ENCODE data around the gene ASCC1. TPM values are rescaled to one million over a fixed set of nuclear protein-coding genes. Genes with fewer than 3 reads are reported as not detected.

ASCC1 gene
- total and polyA plus RNA-seq, 2 of the 13 experiments (the other 11 are each of a cell fraction or from before 2014, with no cell fraction given): 21.6 to 30.1 TPM

GRCh38 chr10:72263613-72264241 is 47.7 kb upstream of the ASCC1 start (continued):
- TF ChIP-seq MAZ (IDR thresholded peaks at IDR 0.05; ENCODE audit: borderline replicate concordance, low read depth, low read length): no peak
- TF ChIP-seq MAZ (CRISPR knock-in tag; IDR thresholded peaks at IDR 0.05; ENCODE audit: low read depth): no peak
- no peak for TF ChIP-seq CAMTA2 (CRISPR knock-in tag; IDR thresholded peaks at IDR 0.05; ENCODE audit: borderline replicate concordance)
- TF ChIP-seq, protein P1, sequence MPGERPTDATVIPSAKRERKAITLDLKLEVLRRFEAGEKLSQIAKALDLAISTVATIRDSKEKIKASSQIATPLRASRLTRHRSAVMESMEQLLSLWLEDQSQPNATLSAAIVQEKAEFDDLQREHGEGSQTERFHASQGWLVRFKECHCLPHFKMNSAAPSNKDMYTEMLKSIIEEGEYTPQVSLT (CRISPR knock-in tag; IDR thresholded peaks at IDR 0.05; ENCODE audit: borderline replicate concordance, low read depth): no peak
- TF ChIP-seq, protein P2, sequence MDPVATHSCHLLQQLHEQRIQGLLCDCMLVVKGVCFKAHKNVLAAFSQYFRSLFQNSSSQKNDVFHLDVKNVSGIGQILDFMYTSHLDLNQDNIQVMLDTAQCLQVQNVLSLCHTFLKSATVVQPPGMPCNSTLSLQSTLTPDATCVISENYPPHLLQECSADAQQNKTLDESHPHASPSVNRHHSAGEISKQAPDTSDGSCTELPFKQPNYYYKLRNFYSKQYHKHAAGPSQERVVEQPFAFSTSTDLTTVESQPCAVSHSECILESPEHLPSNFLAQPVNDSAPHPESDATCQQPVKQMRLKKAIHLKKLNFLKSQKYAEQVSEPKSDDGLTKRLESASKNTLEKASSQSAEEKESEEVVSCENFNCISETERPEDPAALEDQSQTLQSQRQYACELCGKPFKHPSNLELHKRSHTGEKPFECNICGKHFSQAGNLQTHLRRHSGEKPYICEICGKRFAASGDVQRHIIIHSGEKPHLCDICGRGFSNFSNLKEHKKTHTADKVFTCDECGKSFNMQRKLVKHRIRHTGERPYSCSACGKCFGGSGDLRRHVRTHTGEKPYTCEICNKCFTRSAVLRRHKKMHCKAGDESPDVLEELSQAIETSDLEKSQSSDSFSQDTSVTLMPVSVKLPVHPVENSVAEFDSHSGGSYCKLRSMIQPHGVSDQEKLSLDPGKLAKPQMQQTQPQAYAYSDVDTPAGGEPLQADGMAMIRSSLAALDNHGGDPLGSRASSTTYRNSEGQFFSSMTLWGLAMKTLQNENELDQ (CRISPR knock-in tag; IDR thresholded peaks at IDR 0.05; ENCODE audit: borderline replicate concordance): no peak
- TF ChIP-seq STAT6 (CRISPR knock-in tag; IDR thresholded peaks at IDR 0.05; ENCODE audit: borderline replicate concordance): no peak
- TF ChIP-seq TBX2 (CRISPR knock-in tag; IDR thresholded peaks at IDR 0.05; ENCODE audit: borderline replicate concordance): peak; percentile 62; the same call in 1 of the 2 replicates
- TF ChIP-seq KLF11 (CRISPR knock-in tag; IDR thresholded peaks at IDR 0.05): no peak
- no peak for TF ChIP-seq SOX6 (IDR thresholded peaks at IDR 0.05)
- peak; percentile 68 for TF ChIP-seq SOX6 (CRISPR knock-in tag; IDR thresholded peaks at IDR 0.05)
- TF ChIP-seq TCF7L2 (IDR thresholded peaks at IDR 0.05; ENCODE audit: low read depth, low read length): no peak
- no peak for TF ChIP-seq MTERF4 (CRISPR knock-in tag; IDR thresholded peaks at IDR 0.05)
- TF ChIP-seq TBP (CRISPR knock-in tag; IDR thresholded peaks at IDR 0.05): no peak
- peak; percentile 21; the same call in 1 of the 2 replicates for TF ChIP-seq ELF1 (CRISPR knock-in tag; IDR thresholded peaks at IDR 0.05)
- no peak for TF ChIP-seq FOXO1 (CRISPR knock-in tag; IDR thresholded peaks at IDR 0.05)
- no peak for TF ChIP-seq KDM3A (CRISPR knock-in tag; IDR thresholded peaks at IDR 0.05; ENCODE audit: low read depth)
- peak; percentile 79 for TF ChIP-seq CEBPB (IDR thresholded peaks at IDR 0.05; ENCODE audit: borderline replicate concordance, low read depth, low read length)
- peak; percentile 68; the same call in 1 of the 2 replicates for TF ChIP-seq POGZ (CRISPR knock-in tag; IDR thresholded peaks at IDR 0.05)
- TF ChIP-seq BHLHE40 (IDR thresholded peaks at IDR 0.05; ENCODE audit: low read length): no peak
- no peak for TF ChIP-seq PAX8 (CRISPR knock-in tag; IDR thresholded peaks at IDR 0.05; ENCODE audit: borderline replicate concordance)
- no peak for TF ChIP-seq EED (CRISPR knock-in tag; IDR thresholded peaks at IDR 0.05)
- 0 out of 2 replicates have a peak, but pooled peaks have one; percentile 24 for TF ChIP-seq ZNF770 (CRISPR knock-in tag; IDR thresholded peaks at IDR 0.05)

Measured in HepG2 (cell line).